Mesenteric fat pad (tissue), 1 donor: ENCODE data around the gene ATG13. TPM values are rescaled to one million over a fixed set of nuclear protein-coding genes. Genes with fewer than 3 reads are reported as not detected.

Source experiments
- DNase-seq: peaks from one replicate; pipeline ENCODE4 v3.0.0-alpha.2; 2020; ENCODE audit warnings: low spot score
- total RNA-seq: library from RNA; stranded (reverse); fragmentation: NEBNext Ultra II Directional; extraction: Animal tissue kit (Norgen Biotek cat#: 25700); gene quantifications from one replicate; pipeline ENCODE4 v1.2.1, GENCODE V29; 2021
- donor health status: DM: yes; HTN: yes; CAD: no.

The ATG13 gene
- total RNA-seq, 1 donor from 2014 or later, result 49.7 TPM

GRCh38 chr11:46604796-46605195, 12.6 kb upstream of the ATG13 start:
- no peak for DNase-seq

GRCh38 chr11:46607516-46607915, 9.8 kb upstream of the ATG13 start:
- no peak for DNase-seq

- DNase-seq, result no peak
Measured at GRCh38 chr11:46609386-46609785, 8.0 kb upstream of the ATG13 start.

- DNase-seq, result no peak
Measured at GRCh38 chr11:46611526-46612304, 5.6 kb upstream of the ATG13 start.

GRCh38 chr11:46612326-46612725, 5.0 kb upstream of the ATG13 start:
- DNase-seq, result no peak

- no peak for DNase-seq
Measured at GRCh38 chr11:46615756-46616155, 1.6 kb upstream of the ATG13 start.

GRCh38 chr11:46616551-46617133, 711 bp upstream of the ATG13 start:
- DNase-seq, result no peak

- DNase-seq, result no peak
Measured at GRCh38 chr11:46617972-46618314, 590 bp downstream of the ATG13 start.

GRCh38 chr11:46618837-46619236, 1.5 kb downstream of the ATG13 start:
- no peak for DNase-seq

GRCh38 chr11:46625406-46625805, 8.1 kb downstream of the ATG13 start:
- DNase-seq, result no peak

- no peak for DNase-seq
Measured at GRCh38 chr11:46628961-46629360, 11.6 kb downstream of the ATG13 start.

- no peak for DNase-seq
Measured at GRCh38 chr11:46630237-46630636, 12.9 kb downstream of the ATG13 start.

GRCh38 chr11:46631676-46632075, 14.3 kb downstream of the ATG13 start:
- DNase-seq, result no peak

- DNase-seq, result no peak
Measured at GRCh38 chr11:46632502-46632901, 15.1 kb downstream of the ATG13 start.

GRCh38 chr11:46633291-46634217, 16.2 kb downstream of the ATG13 start:
- no peak for DNase-seq

GRCh38 chr11:46635557-46636139, 18.3 kb downstream of the ATG13 start:
- DNase-seq, result no peak

GRCh38 chr11:46637546-46637945, 20.2 kb downstream of the ATG13 start:
- DNase-seq, result no peak

- DNase-seq, result no peak
Measured at GRCh38 chr11:46639197-46639839, 22.0 kb downstream of the ATG13 start.

- no peak for DNase-seq
Measured at GRCh38 chr11:46640036-46640788, 22.9 kb downstream of the ATG13 start.

- DNase-seq, result no peak
Measured at GRCh38 chr11:46641639-46642038, 24.3 kb downstream of the ATG13 start.
